Natural killer cell (primary cell): ENCODE data around the gene RNF220. TPM values are rescaled to one million over a fixed set of nuclear protein-coding genes. Genes with fewer than 3 reads are reported as not detected.

Experiments
- ATAC-seq, 3 donors: fragments of 150-1000 bp in 2 of 3; fragments of 200-7000 bp in 1 of 3; cut with Tn5 transposase; 1 replicate in 1 of 3; 2 replicates in 2 of 3; pipeline ENCODE4 v1.10.0; 2021; ENCODE audit warnings: mild to moderate bottlenecking in 2 of 3, moderate library complexity in 2 of 3
- DNase-seq, 2 donors: peaks; one replicate each; pipeline versions ENCODE4 v3.0.0 to v3.0.0-alpha.2; 2013 to 2021; ENCODE audit warnings: mixed read lengths in 1 of 2
- H3K27ac ChIP-seq: one replicate; pipeline ENCODE4 v1.5.1; 2013; ENCODE audit warnings: mild to moderate bottlenecking, low read length
- H3K27me3 ChIP-seq: one replicate; pipeline ENCODE4 v1.6.1; 2013; ENCODE audit warnings: low read length; ENCODE audit not compliant: control insufficient read depth, insufficient read depth
- H3K36me3 ChIP-seq: one replicate; pipeline ENCODE4 v1.6.1; 2013; ENCODE audit warnings: low read length; ENCODE audit not compliant: control insufficient read depth, insufficient read depth
- H3K4me1 ChIP-seq: one replicate; pipeline ENCODE4 v1.6.1; 2013; ENCODE audit warnings: low read length; ENCODE audit not compliant: control insufficient read depth, insufficient read depth
- H3K4me3 ChIP-seq: one replicate; pipeline ENCODE4 v1.5.1; 2013; ENCODE audit warnings: low read length
- H3K9me3 ChIP-seq: one replicate; pipeline ENCODE4 v1.6.1; 2013; ENCODE audit warnings: low read length; ENCODE audit not compliant: control insufficient read depth, insufficient read depth
- H3K27ac Mint-ChIP-seq, 2 donors: one replicate each; pipeline ENCODE4 v1.8.0; 2022; ENCODE audit warnings: mild to moderate bottlenecking in 2 of 2, mixed read lengths in 2 of 2, moderate library complexity in 1 of 2
- H3K27me3 Mint-ChIP-seq, 2 donors: one replicate each; pipeline ENCODE4 v1.8.0; 2022; ENCODE audit warnings: low read depth in 2 of 2, mixed read lengths in 2 of 2
- H3K36me3 Mint-ChIP-seq: one replicate; pipeline ENCODE4 v1.8.0; 2022; ENCODE audit warnings: mixed read lengths
- H3K4me1 Mint-ChIP-seq, 2 donors: one replicate each; pipeline ENCODE4 v1.8.0; 2022; ENCODE audit warnings: mixed read lengths in 2 of 2
- H3K4me3 Mint-ChIP-seq: one replicate; pipeline ENCODE4 v1.8.0; 2022; ENCODE audit warnings: mild to moderate bottlenecking, moderate library complexity, mixed read lengths
- H3K9me3 Mint-ChIP-seq, 2 donors: one replicate each; pipeline ENCODE4 v1.8.0; 2022; ENCODE audit warnings: mixed read lengths in 2 of 2
- CTCF ChIP-seq: fragments of 200-600 bp; IDR thresholded peaks from one replicate; pipeline ENCODE4 v1.8.0; 2022; ENCODE audit warnings: antibody characterized with exemption
- WGBS: methylation state at CpG from one replicate; pipeline ENCODE4 v1.1.7; 2013; ENCODE audit warnings: missing lambda C conversion rate; ENCODE audit not compliant: insufficient coverage; 5-methylcytosine and 5-hydroxymethylcytosine counted together
- intact Hi-C: fragments of 100-400 bp; cut with micrococcal nuclease; formaldehyde crosslinking; loops from one replicate; pipeline ENCODE4 v1.14.2; 2022
- total RNA-seq, 4 donors: library from RNA; stranded (reverse); fragments of 120-200 nt in 1 of 4; gene quantifications; one replicate each; pipeline versions ENCODE4 v1.2.3 to v1.2.4, GENCODE V29; 2013 to 2022

RNF220 gene
- total RNA-seq, 3 donors from 2014 or later (not counting 1 experiment from before 2014, with no cell fraction given): 88.5 to 107 (median 105) TPM

- Mint-ChIP-seq H3K36me3 (no peaks in the 10 kb centered on the region), H3K27ac (peak overlapping the region; percentile 79 to 96), H3K4me3 (peak overlapping the region; percentile 75), H3K9me3 (no peaks in the 10 kb centered on the region), H3K4me1 (peaks cover 41 to 47% of the 10 kb centered on the region in 2 donors), H3K27me3 (no peaks in the 10 kb centered on the region)
- 44% methylated on average over 9 of the region's 9 CpGs for WGBS
- Histone ChIP-seq H3K36me3 (peaks cover 33% of the 10 kb centered on the region), H3K27ac (peak overlapping the region; percentile 72), H3K9me3 (no peaks in the 10 kb centered on the region), H3K27me3 (no peaks in the 10 kb centered on the region), H3K4me1 (peaks cover 17% of the 10 kb centered on the region), H3K4me3 (peak overlapping the region; percentile 79)
- ATAC-seq (no peak), DNase-seq (peak in 1 of 2 donors; percentile 40)
- TF ChIP-seq CTCF: no peak
- intact Hi-C loops: loop anchor here (5.0 kb wide), 1 partner anchor 40 kb away; the partner anchor contains the start of genes ARMH1 and TMEM53
Observed at GRCh38 chr1:44632598-44632997, 227.5 kb downstream of the RNF220 start.

- intact Hi-C loops: loop anchor here (5.0 kb wide), 1 partner anchor 38 kb away; the partner anchor contains the start of genes ARMH1 and TMEM53
- no peak for DNase-seq
Observed at GRCh38 chr1:44634606-44635189, 229.6 kb downstream of the RNF220 start.

GRCh38 chr1:44635439-44635838 is 230.4 kb downstream of the RNF220 start:
- no peak overlapping the region for H3K4me3 ChIP-seq
- no peak for DNase-seq
- WGBS: 95% methylated on average over 9 of the region's 9 CpGs
- H3K27me3 ChIP-seq: no peaks in the 10 kb centered on the region
- TF ChIP-seq CTCF: no peak
- peak overlapping the region in 1 of 2 donors; percentile 79 for H3K27ac Mint-ChIP-seq
- H3K4me1 ChIP-seq: peaks cover 17% of the 10 kb centered on the region
- no peaks in the 10 kb centered on the region for H3K9me3 ChIP-seq
- H3K4me3 Mint-ChIP-seq: no peak overlapping the region
- H3K36me3 ChIP-seq: peaks cover 54% of the 10 kb centered on the region
- H3K27ac ChIP-seq: no peak overlapping the region
- ATAC-seq: no peak
- H3K36me3 Mint-ChIP-seq: no peaks in the 10 kb centered on the region
- no peaks in the 10 kb centered on the region for H3K9me3 Mint-ChIP-seq
- intact Hi-C loops: no loop called here
- H3K27me3 Mint-ChIP-seq: no peaks in the 10 kb centered on the region
- H3K4me1 Mint-ChIP-seq: peaks cover 45 to 60% of the 10 kb centered on the region in 2 donors

More at GRCh38 chr1:44634606-44635189, 229.6 kb downstream of the RNF220 start:
- no peak overlapping the region for H3K4me3 Mint-ChIP-seq
- peaks cover 50% of the 10 kb centered on the region for H3K36me3 ChIP-seq
- no peak for ATAC-seq
- H3K27me3 ChIP-seq: no peaks in the 10 kb centered on the region
- TF ChIP-seq CTCF: no peak
- peaks cover 17% of the 10 kb centered on the region for H3K4me1 ChIP-seq
- no peaks in the 10 kb centered on the region for H3K9me3 Mint-ChIP-seq
- H3K9me3 ChIP-seq: no peaks in the 10 kb centered on the region
- no peak overlapping the region for H3K27ac ChIP-seq
- peak overlapping the region; percentile 79 to 96 for H3K27ac Mint-ChIP-seq
- no peaks in the 10 kb centered on the region for H3K27me3 Mint-ChIP-seq
- H3K4me3 ChIP-seq: no peak overlapping the region
- H3K4me1 Mint-ChIP-seq: peaks cover 47 to 61% of the 10 kb centered on the region in 2 donors
- H3K36me3 Mint-ChIP-seq: no peaks in the 10 kb centered on the region
- 100% methylated on average over 3 of the region's 3 CpGs for WGBS
